SK-N-SH treated with all-trans-retinoic acid at 6 μM for 48 hours (cell line): ENCODE results near the gene WASF1.

ENCODE experiments used
- BACH2 ChIP-seq: fragments of 250-450 bp; sonication (Bioruptor Pico); IDR thresholded peaks from 2 replicates; pipeline ENCODE4 v1.9.0; 2021; ENCODE audit warnings: mild to moderate bottlenecking, borderline replicate concordance
- OSR1 ChIP-seq: fragments of 250-450 bp; sonication (Bioruptor Pico); IDR thresholded peaks from 2 replicates; pipeline ENCODE4 v1.8.0; 2022; ENCODE audit warnings: moderate library complexity, mild to moderate bottlenecking, inconsistent platforms
- PATZ1 ChIP-seq: fragments of 250-450 bp; sonication (Bioruptor Pico); IDR thresholded peaks from 2 replicates; pipeline ENCODE4 v1.8.0; 2020; ENCODE audit warnings: mild to moderate bottlenecking, moderate library complexity, borderline replicate concordance
- TOX ChIP-seq: fragments of 250-450 bp; sonication (Bioruptor Pico); IDR thresholded peaks from 2 replicates; pipeline ENCODE4 v1.8.0; 2021; ENCODE audit warnings: mild to moderate bottlenecking, moderate library complexity, borderline replicate concordance
- ZFP3 ChIP-seq: fragments of 250-450 bp; sonication (Bioruptor Pico); IDR thresholded peaks from 2 replicates; pipeline ENCODE4 v1.5.0; 2020; ENCODE audit warnings: mild to moderate bottlenecking, moderate library complexity
- ZNF70 ChIP-seq: fragments of 450-650 bp; formaldehyde crosslinking; IDR thresholded peaks from 2 replicates; pipeline ENCODE4 v1.5.0; 2020; ENCODE audit warnings: mild to moderate bottlenecking, moderate library complexity

DNA sequence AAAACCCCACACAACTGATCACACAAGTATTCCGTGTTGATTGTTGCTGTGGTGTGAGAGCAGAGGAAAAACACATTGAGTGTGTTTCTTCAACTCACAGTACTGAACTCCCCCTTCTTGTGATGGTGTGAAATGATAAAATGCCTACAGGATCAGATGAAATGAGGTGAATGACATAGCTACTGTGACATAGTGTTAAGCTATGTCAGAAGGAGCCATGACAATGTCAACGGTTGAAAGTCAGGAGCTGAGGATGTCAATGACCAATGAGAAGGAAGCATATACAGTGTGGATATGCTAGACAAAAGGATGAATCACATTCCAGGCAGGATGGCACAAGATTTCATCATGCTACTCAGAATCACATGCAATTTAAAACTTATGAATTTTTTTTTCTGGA, 38.8 kb downstream of the WASF1 start:
- no peak for TF ChIP-seq ZNF70
- TF ChIP-seq PATZ1 (CRISPR knock-in tag): no peak
- TF ChIP-seq OSR1: no peak
- TF ChIP-seq BACH2 (CRISPR knock-in tag): no peak
- TF ChIP-seq ZFP3 (CRISPR knock-in tag): no peak
- no peak for TF ChIP-seq TOX (CRISPR knock-in tag)
